T-helper 1 cell treated with Interleukin-12 subunit alpha and Interleukin-12 subunit beta and Interleukin-4 antibody, amounts not matched to agents 30 ng/mL and 1 ng/mL, for 36 hours (primary cell): Measurements from ENCODE around the gene ZNF578. TPM values are rescaled to one million over a fixed set of nuclear protein-coding genes. Genes with fewer than 3 reads are reported as not detected.
"Not testable (repeated sequence)": the region's sequence is repeated elsewhere in the genome, so short reads cannot be mapped to it uniquely, and the experiment has no call there.

ENCODE experiments used
- intact Hi-C: fragments of 100-400 bp; cut with micrococcal nuclease; formaldehyde crosslinking; loops from one replicate; pipeline ENCODE4 v1.15.1; 2024
- total RNA-seq: library from RNA; stranded (reverse); gene quantifications from 2 replicates; pipeline ENCODE4 v1.2.3, GENCODE V29; 2022

Gene ZNF578
- total RNA-seq, 1 donor from 2014 or later = 0.37 TPM

DNA sequence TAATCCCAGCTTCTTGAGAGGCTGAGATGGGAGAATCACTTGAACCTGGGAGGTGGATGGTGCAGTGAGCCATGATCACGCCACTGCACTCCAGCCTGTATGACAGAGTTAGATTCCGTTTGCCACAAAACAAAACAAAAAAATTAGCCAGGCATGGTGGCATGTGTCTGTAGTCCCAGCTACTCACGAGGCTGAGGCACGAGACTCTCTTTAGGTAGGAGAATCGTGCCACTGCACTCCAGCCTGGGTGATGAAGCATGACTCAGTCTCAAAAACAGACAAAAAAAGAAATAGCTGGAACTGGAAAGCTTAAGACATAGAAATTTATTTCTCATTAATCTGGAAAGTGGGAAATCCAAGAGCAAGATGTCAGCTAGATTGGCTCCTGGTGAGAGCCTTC lies 53.9 kb downstream of the ZNF578 start:
- intact Hi-C loops = no loop called here

GRCh38 chr19:52516191-52516590 lies 62.8 kb downstream of the ZNF578 start:
- intact Hi-C loops = no loop called here

GRCh38 chr19:52518646-52519045 lies 65.3 kb downstream of the ZNF578 start:
- intact Hi-C loops = no loop called here

DNA sequence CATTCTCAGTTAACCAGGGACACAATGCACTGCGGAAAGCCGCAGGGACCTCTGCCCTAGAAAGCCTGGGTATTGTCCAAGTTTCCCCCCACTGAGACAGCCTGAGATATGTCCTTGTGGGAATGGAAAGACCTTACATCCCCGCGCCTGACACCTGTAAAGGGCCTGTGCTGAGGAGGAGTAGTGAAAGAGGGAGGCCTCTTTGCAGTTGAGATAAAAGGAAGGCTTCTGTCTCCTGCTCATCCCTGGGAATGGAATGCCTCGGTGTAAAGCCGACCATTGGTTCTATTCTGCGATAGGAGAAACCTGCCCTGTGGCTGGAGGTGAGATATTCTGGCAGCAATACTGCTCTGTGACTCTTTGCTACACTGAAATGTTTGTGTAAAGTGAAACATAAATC lies 65.8 kb downstream of the ZNF578 start:
- intact Hi-C loops = not testable (repeated sequence)

DNA sequence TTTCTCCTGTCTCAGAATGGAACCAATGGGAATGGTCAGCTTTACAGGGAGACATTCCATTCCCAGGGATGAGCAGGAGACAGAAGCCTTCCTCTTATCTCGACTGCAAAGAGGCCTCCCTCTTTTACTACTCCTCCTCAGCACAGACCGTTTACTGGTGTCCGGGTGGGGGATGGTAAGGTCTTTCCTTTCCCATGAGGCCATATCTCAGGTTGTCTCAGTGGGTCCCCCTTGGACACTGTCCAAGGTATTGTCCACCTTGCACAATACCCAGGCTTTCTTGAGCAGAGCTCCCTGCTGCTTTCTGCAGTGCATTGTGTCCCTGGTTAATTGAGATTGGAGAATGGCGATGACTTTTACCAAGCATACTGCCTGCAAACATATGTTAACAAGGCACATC lies 66.7 kb downstream of the ZNF578 start:
- intact Hi-C loops = no loop called here

- intact Hi-C loops = no loop called here
Measured at GRCh38 chr19:52522551-52522950, 69.2 kb downstream of the ZNF578 start.

GRCh38 chr19:52524086-52524485 lies 70.7 kb downstream of the ZNF578 start:
- intact Hi-C loops = no loop called here

- intact Hi-C loops = loop anchor here (1.0 to 5.0 kb wide), 23 partner anchors 8 to 1340 kb away; partner anchors contain the start of genes MYADM, ZNF160, ZNF320 and ZNF480
Measured at GRCh38 chr19:52527134-52527955, 74.0 kb downstream of the ZNF578 start, which contains the start of gene ZNF808. Gene ZNF808 (plus strand): TSS chr19:52527668. CDS start chr19:52543285, 15,617 bp downstream.

DNA sequence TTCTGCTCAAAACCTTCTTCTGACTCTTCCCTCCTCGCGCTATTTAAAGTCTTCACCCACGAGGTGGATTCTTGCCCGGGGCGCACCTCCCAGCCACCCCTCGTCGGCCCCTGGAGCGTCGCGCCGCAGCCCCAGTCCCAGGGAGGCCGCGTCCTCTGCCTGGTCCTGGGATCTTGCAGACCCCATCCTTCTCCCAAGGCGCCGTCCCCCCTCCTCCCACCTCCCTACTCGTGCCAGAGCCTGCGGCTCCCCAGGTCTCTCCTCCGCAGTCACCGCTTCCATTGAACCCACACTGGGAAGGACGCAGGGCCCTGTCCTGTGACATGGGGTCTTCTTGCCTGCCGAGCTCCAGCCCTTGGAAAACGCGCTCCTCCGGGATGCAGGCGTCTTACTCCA lies 74.6 kb downstream of the ZNF578 start:
- intact Hi-C loops = loop anchor here (1.0 to 5.0 kb wide), 23 partner anchors 7 to 1339 kb away; partner anchors contain the start of genes MYADM, ZNF160, ZNF320 and ZNF480

- intact Hi-C loops = no loop called here
Measured at GRCh38 chr19:52532480-52532879, 79.1 kb downstream of the ZNF578 start.

GRCh38 chr19:52533901-52534300 lies 80.5 kb downstream of the ZNF578 start:
- intact Hi-C loops = loop anchor here (2.0 kb wide), 1 partner anchor 197 kb away; the partner anchor contains the start of gene ZNF610

DNA sequence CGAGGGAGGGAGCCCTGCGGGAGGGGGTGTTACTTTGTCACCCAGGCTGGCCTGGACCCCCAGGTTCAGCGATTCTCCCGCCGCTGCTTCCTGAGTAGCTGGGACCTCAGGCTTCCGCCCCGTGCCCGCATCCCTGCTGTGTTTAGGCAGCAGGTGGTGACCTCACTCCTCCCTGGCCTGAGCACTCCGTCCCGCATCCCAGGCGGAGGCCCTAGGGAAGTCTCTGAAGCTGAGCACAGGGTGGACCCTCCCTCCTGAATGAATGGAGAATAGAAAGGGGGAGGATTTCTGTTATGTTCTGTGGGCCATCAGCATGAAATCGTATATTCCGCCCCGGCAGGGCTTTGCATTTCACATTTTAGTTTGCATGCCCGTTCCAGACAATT lies 82.0 kb downstream of the ZNF578 start:
- intact Hi-C loops = loop anchor here (1.0 to 5.0 kb wide), 8 partner anchors 8 to 932 kb away; partner anchors contain the start of genes ZNF160, ZNF525, ZNF610 and ZNF611

GRCh38 chr19:52535771-52536447 lies 82.6 kb downstream of the ZNF578 start:
- intact Hi-C loops = loop anchor here (1.0 to 5.0 kb wide), 10 partner anchors 9 to 931 kb away; partner anchors contain the start of genes ZNF160, ZNF525, ZNF610 and ZNF611

DNA sequence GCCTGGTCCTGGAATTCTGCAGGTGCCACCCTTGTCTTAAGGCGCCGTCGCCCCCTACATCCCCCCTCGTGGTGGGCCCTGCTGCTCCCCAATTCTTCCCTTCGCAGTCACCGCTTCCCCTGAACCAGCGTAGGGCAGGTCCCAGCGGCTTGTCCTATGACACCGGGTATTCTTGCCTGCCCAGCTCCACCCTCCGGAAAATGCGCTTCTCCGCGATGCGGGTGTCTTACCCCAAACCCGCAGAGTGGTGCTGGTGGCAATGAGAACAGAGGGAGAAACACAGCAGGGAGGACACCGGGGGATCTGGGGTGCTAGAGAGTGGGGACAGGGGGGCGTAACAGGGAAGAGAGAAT lies 83.1 kb downstream of the ZNF578 start:
- intact Hi-C loops = loop anchor here (1.0 to 5.0 kb wide), 3 partner anchors 34 to 931 kb away; partner anchors contain the start of genes ZNF701 and ZNF813

- intact Hi-C loops = loop anchor here (5.0 kb wide), 1 partner anchor 928 kb away; the partner anchor contains the start of gene ZNF813
Measured at GRCh38 chr19:52538815-52539214, 85.5 kb downstream of the ZNF578 start.

GRCh38 chr19:52541176-52541575 lies 87.8 kb downstream of the ZNF578 start:
- intact Hi-C loops = not testable (repeated sequence)

- intact Hi-C loops = no loop called here
Measured at GRCh38 chr19:52541608-52542007, 88.3 kb downstream of the ZNF578 start.

DNA sequence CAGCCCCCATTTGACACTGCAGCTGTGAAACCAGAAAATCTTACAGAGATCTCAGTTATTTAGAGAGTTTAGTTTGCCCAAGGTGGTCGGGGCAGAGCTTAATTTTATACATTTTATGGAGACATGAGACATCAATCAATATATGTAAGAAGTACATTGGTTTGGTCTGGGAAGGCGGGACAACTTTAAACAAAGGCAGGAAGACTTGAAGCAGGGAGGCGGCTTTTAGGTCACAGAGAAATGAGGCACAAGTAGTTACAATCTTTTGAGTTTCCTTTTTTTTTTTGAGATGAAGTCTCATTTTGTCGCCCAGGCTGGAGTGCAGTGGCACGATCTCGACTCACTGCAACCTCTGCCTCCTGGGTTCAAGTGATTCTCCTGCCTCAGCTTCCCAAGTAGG lies 89.2 kb downstream of the ZNF578 start:
- intact Hi-C loops = not testable (repeated sequence)

GRCh38 chr19:52542984-52543664 lies 89.8 kb downstream of the ZNF578 start:
- intact Hi-C loops = no loop called here

DNA sequence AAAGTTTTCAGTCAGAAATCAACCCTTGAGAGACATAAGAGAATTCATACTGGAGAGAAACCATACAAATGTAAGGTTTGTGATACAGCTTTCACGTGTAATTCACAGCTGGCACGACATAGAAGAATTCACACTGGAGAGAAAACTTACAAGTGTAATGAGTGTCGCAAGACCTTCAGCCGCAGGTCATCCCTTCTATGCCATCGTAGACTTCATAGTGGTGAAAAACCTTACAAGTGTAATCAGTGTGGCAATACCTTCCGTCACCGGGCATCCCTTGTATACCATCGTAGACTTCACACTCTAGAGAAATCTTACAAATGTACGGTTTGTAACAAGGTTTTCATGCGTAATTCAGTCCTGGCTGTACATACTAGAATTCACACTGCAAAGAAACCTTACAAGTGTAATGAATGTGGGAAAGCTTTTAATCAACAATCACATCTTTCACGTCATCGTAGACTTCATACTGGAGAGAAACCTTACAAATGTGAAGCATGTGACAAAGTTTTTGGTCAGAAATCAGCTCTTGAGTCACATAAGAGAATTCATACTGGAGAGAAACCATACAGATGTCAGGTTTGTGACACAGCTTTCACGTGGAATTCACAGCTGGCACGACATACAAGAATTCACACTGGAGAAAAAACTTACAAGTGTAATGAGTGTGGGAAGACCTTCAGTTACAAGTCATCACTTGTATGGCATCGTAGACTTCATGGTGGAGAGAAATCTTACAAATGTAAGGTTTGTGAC lies 101.0 kb downstream of the ZNF578 start:
- intact Hi-C loops = no loop called here
